IMR-90 (cell line): ENCODE data around the gene MAP3K9. TPM values are rescaled to one million over a fixed set of nuclear protein-coding genes. Genes with fewer than 3 reads are reported as not detected.

ENCODE experiments used
- ATAC-seq: fragments of 200-7000 bp; cut with Tn5 transposase; 2 replicates; pipeline ENCODE4 v1.9.1; 2020; ENCODE audit warnings: low read depth, mild to moderate bottlenecking, moderate library complexity
- BruUV-seq: library from RNA; stranded (reverse); fragments of 400-500 nt; replicated peaks from 2 replicates; lab custom pipeline; 2021; lab: Mats Ljungman, UMichigan
- CTCF ChIA-PET: fragments of 300-600 bp; formaldehyde crosslinking; extraction: SDS; loops from one replicate; lab custom pipeline; 2021; ENCODE audit warnings: antibody characterized with exemption; lab: Yijun Ruan, JAX
- POLR2A ChIA-PET: fragments of 300-600 bp; sonication (Branson Sonifier 250); formaldehyde crosslinking; loops from one replicate; lab custom pipeline; 2022; ENCODE audit warnings: antibody characterized with exemption; ENCODE audit not compliant: unreplicated experiment; lab: Charles Lee
- DNase-seq: peaks from one replicate; pipeline ENCODE4 v3.0.0; 2013
- H2AFZ ChIP-seq: replicated peaks from 2 replicates; pipeline ENCODE3; 2013; ENCODE audit warnings: low read length, mild to moderate bottlenecking; ENCODE audit not compliant: poor library complexity
- H2AK5ac ChIP-seq: 2 replicates; pipeline ENCODE4 v1.6.1; 2013; ENCODE audit warnings: low read depth, low read length, inconsistent platforms
- H2AK9ac ChIP-seq: replicated peaks from 2 replicates; pipeline ENCODE3; 2013; ENCODE audit warnings: mild to moderate bottlenecking, low read depth, low read length, moderate library complexity; ENCODE audit not compliant: poor library complexity
- H2BK120ac ChIP-seq: 2 replicates; pipeline ENCODE4 v1.6.1; 2013; ENCODE audit warnings: low read depth, low read length, inconsistent platforms
- H2BK15ac ChIP-seq: 3 replicates; pipeline ENCODE4 v1.6.1; 2013; ENCODE audit warnings: low read depth, low read length, inconsistent platforms
- H2BK20ac ChIP-seq: 2 replicates; pipeline ENCODE4 v1.6.1; 2013; ENCODE audit warnings: low read depth, mild to moderate bottlenecking, inconsistent platforms, low read length, moderate library complexity
- H2BK5ac ChIP-seq: 2 replicates; pipeline ENCODE4 v1.6.1; 2013; ENCODE audit warnings: mild to moderate bottlenecking, low read depth, low read length, inconsistent platforms; ENCODE audit not compliant: poor library complexity, severe bottlenecking
- H3K14ac ChIP-seq: replicated peaks from 2 replicates; pipeline ENCODE4 v1.6.1; 2013; ENCODE audit warnings: low read depth, low read length, inconsistent platforms
- H3K18ac ChIP-seq: 2 replicates; pipeline ENCODE4 v1.6.1; 2013; ENCODE audit warnings: low read depth, low read length, control low read depth
- H3K23ac ChIP-seq: 2 replicates; pipeline ENCODE4 v1.6.1; 2013; ENCODE audit warnings: low read depth, low read length, inconsistent platforms
- H3K27ac ChIP-seq: 2 replicates; pipeline ENCODE4 v1.5.1; 2013; ENCODE audit warnings: mild to moderate bottlenecking, control low read depth, low read length; ENCODE audit not compliant: insufficient read depth
- H3K27me3 ChIP-seq: 2 replicates; pipeline ENCODE4 v1.6.1; 2013; ENCODE audit warnings: low read length; ENCODE audit not compliant: control insufficient read depth, insufficient read depth
- H3K36me3 ChIP-seq: 2 replicates; pipeline ENCODE4 v1.6.1; 2013; ENCODE audit warnings: low read length, mixed read lengths; ENCODE audit not compliant: control insufficient read depth, insufficient read depth
- H3K4ac ChIP-seq: 2 replicates; pipeline ENCODE4 v1.6.1; 2013; ENCODE audit warnings: low read depth, low read length, inconsistent platforms
- H3K4me1 ChIP-seq: 2 replicates; pipeline ENCODE4 v1.6.1; 2013; ENCODE audit warnings: low read length, mixed read lengths; ENCODE audit not compliant: control insufficient read depth, insufficient read depth
- H3K4me2 ChIP-seq: 2 replicates; pipeline ENCODE4 v1.6.1; 2013; ENCODE audit warnings: low read depth, mild to moderate bottlenecking, control low read depth, low read length, moderate library complexity
- H3K4me3 ChIP-seq: 2 replicates; pipeline ENCODE4 v1.5.1; 2013; ENCODE audit warnings: low read depth, mild to moderate bottlenecking, control low read depth, low read length, moderate library complexity; ENCODE audit not compliant: insufficient read depth
- H3K56ac ChIP-seq: 2 replicates; pipeline ENCODE4 v1.6.1; 2013; ENCODE audit warnings: low read length, inconsistent platforms; ENCODE audit not compliant: insufficient read depth; ENCODE audit errors: extremely low read depth
- H3K79me1 ChIP-seq, 2 experiments: 2 replicates each; pipeline ENCODE4 v1.6.1; 2013; ENCODE audit warnings: low read length in 2 of 2, inconsistent platforms in 1 of 2, low read depth in 1 of 2
- H3K9ac ChIP-seq: 2 replicates; pipeline ENCODE4 v1.6.1; 2013; ENCODE audit warnings: low read depth, low read length, control low read depth
- H3K9me1 ChIP-seq: 2 replicates; pipeline ENCODE4 v1.6.1; 2013; ENCODE audit warnings: low read length, inconsistent platforms; ENCODE audit not compliant: insufficient read depth
- H3K9me3 ChIP-seq: 2 replicates; pipeline ENCODE4 v1.6.1; 2013; ENCODE audit warnings: low read length; ENCODE audit not compliant: control insufficient read depth, insufficient read depth
- H4K20me1 ChIP-seq: 2 replicates; pipeline ENCODE4 v1.6.1; 2013; ENCODE audit warnings: low read length, inconsistent platforms; ENCODE audit not compliant: insufficient read depth
- H4K5ac ChIP-seq: 2 replicates; pipeline ENCODE4 v1.6.1; 2013; ENCODE audit warnings: mild to moderate bottlenecking, low read depth, low read length, control low read depth
- H4K8ac ChIP-seq, 2 experiments: 2 replicates each; pipeline ENCODE4 v1.6.1; 2013; ENCODE audit warnings: low read depth in 2 of 2, low read length in 2 of 2, control low read depth in 1 of 2, inconsistent platforms in 1 of 2
- H4K91ac ChIP-seq: 2 replicates; pipeline ENCODE4 v1.6.1; 2013; ENCODE audit warnings: low read depth, low read length, inconsistent platforms; ENCODE audit not compliant: insufficient read depth
- CEBPB ChIP-seq: IDR thresholded peaks from 2 replicates; pipeline ENCODE4 v1.6.1; 2012; ENCODE audit warnings: low read depth, low read length, improper control_type of control experiment
- CHD1 ChIP-seq: IDR thresholded peaks from 2 replicates; pipeline ENCODE4 v1.6.1; 2012; ENCODE audit warnings: low read depth, low read length, improper control_type of control experiment
- MAZ ChIP-seq: IDR thresholded peaks from 2 replicates; pipeline ENCODE4 v1.6.1; 2012; ENCODE audit warnings: low read depth, mild to moderate bottlenecking, low read length, improper control_type of control experiment, moderate library complexity, borderline replicate concordance
- NFE2L2 ChIP-seq: fragments of 150-350 bp; IDR thresholded peaks from 2 replicates; pipeline ENCODE4 v1.6.1; 2016; ENCODE audit warnings: low read depth, mild to moderate bottlenecking, low read length
- RCOR1 ChIP-seq: IDR thresholded peaks from 2 replicates; pipeline ENCODE4 v1.6.1; 2012; ENCODE audit warnings: mild to moderate bottlenecking, low read length, improper control_type of control experiment; ENCODE audit not compliant: insufficient replicate concordance
- SMC3 ChIP-seq: fragments of 150-350 bp; IDR thresholded peaks from 2 replicates; pipeline ENCODE4 v1.6.1; 2016; ENCODE audit warnings: low read depth, mild to moderate bottlenecking, antibody characterized with exemption, low read length, moderate library complexity
- WGBS, 2 experiments: methylation state at CpG; one replicate each; pipeline versions ENCODE4 v1.1.5 to v1.1.7; 2013; ENCODE audit warnings: missing lambda C conversion rate in 2 of 2; ENCODE audit not compliant: insufficient read length in 1 of 2; ENCODE audit errors: extremely low coverage in 2 of 2; 5-methylcytosine and 5-hydroxymethylcytosine counted together
- dilution Hi-C: fragments of 300-500 bp; cut with HindIII; formaldehyde crosslinking; loops from one replicate; pipeline ENCODE4 v1.14.3; 2018; ENCODE audit warnings: low sequenced_read_pairs; ENCODE audit not compliant: unreplicated experiment
- in situ Hi-C: fragments of 300-500 bp; cut with MboI; formaldehyde crosslinking; loops from 3 replicates; pipeline ENCODE4 v1.14.3; 2019; ENCODE audit warnings: low sequenced_read_pairs, inconsistent platforms, mixed read lengths
- intact Hi-C: fragments of 100-400 bp; cut with micrococcal nuclease; formaldehyde crosslinking; loops from 2 replicates; pipeline ENCODE4 v1.10.0; 2022
- polyA plus RNA-seq, 3 experiments: library from polyadenylated mRNA; depleted of rRNA; stranded (reverse); fragments of >200 nt; gene quantifications; 2 replicates each; pipeline ENCODE4 v1.2.3, GENCODE V29; 2012; ENCODE audit warnings: low replicate concordance in 1 of 3
- total RNA-seq: library from RNA; depleted of rRNA; stranded (reverse); fragments of >200 nt; gene quantifications from 2 replicates; pipeline ENCODE4 v1.2.3, GENCODE V29; 2012
- TF ChIP-seq, protein P1 (sequence below): fragments of 150-350 bp; IDR thresholded peaks from 2 replicates; pipeline ENCODE4 v1.6.1; 2016; ENCODE audit warnings: low read depth, mild to moderate bottlenecking, low read length, moderate library complexity, borderline replicate concordance

The MAP3K9 gene
- total and polyA plus RNA-seq, 2 of the 4 experiments (the other 2 are of a cell fraction), result 0.17 to 0.18 TPM

GRCh38 chr14:70711451-70711850 lies 97.9 kb downstream of the MAP3K9 start:
- dilution Hi-C loops, result no loop called here
- H3K4me1 ChIP-seq, result no peaks in the 10 kb centered on the region
- H4K20me1 ChIP-seq, result no peaks in the 10 kb centered on the region
- in situ Hi-C loops, result no loop called here
- no peak overlapping the region for H2AK9ac ChIP-seq
- H3K9ac ChIP-seq, result no peak overlapping the region
- no peak overlapping the region for H3K27ac ChIP-seq
- no peaks in the 10 kb centered on the region for H3K9me3 ChIP-seq
- H3K79me1 ChIP-seq, result no peaks in the 10 kb centered on the region
- no peak overlapping the region for H3K4ac ChIP-seq
- ChIA-PET POLR2A (no interaction called here), CTCF (no interaction called here)
- intact Hi-C loops, result loop anchor here (5.0 to 10.0 kb wide), 4 partner anchors 176 to 617 kb away; no protein-coding TSS in a partner anchor
- no peak overlapping the region for H2BK20ac ChIP-seq
- no peaks in the 10 kb centered on the region for H3K9me1 ChIP-seq
- H2BK15ac ChIP-seq, result no peak overlapping the region
- no peak overlapping the region for H3K4me3 ChIP-seq
- H3K23ac ChIP-seq, result no peak overlapping the region
- H3K56ac ChIP-seq, result no peak overlapping the region
- DNase-seq (no peak), ATAC-seq (no peak)
- H4K91ac ChIP-seq, result no peak overlapping the region
- H3K36me3 ChIP-seq, result no peaks in the 10 kb centered on the region
- H4K8ac ChIP-seq, result no peak overlapping the region
- no peak overlapping the region for H2AK5ac ChIP-seq
- H2AFZ ChIP-seq, result no peak overlapping the region
- no peak for TF ChIP-seq RCOR1
- no peak for TF ChIP-seq CEBPB
- TF ChIP-seq SMC3, result no peak
- TF ChIP-seq MAZ, result no peak
- no peak for TF ChIP-seq CHD1
- no peak for TF ChIP-seq NFE2L2
- TF ChIP-seq, protein P1, sequence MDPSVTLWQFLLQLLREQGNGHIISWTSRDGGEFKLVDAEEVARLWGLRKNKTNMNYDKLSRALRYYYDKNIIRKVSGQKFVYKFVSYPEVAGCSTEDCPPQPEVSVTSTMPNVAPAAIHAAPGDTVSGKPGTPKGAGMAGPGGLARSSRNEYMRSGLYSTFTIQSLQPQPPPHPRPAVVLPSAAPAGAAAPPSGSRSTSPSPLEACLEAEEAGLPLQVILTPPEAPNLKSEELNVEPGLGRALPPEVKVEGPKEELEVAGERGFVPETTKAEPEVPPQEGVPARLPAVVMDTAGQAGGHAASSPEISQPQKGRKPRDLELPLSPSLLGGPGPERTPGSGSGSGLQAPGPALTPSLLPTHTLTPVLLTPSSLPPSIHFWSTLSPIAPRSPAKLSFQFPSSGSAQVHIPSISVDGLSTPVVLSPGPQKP, result no peak
- WGBS, 2 experiments, result no CpG with 5 or more reads among the region's 1 CpG
- H2BK120ac ChIP-seq, result no peak overlapping the region
- H3K27me3 ChIP-seq, result peaks cover 21% of the 10 kb centered on the region
- no peak overlapping the region for H3K14ac ChIP-seq
- BruUV-seq, result no TSS peak
- H3K18ac ChIP-seq, result no peak overlapping the region
- no peak overlapping the region for H3K4me2 ChIP-seq
- no peak overlapping the region for H2BK5ac ChIP-seq
- H4K5ac ChIP-seq, result no peak overlapping the region
